Measurements from ENCODE around the gene BBS5. TPM values are rescaled to one million over a fixed set of nuclear protein-coding genes. Genes with fewer than 3 reads are reported as not detected.
"Not testable (repeated sequence)": the region's sequence is repeated elsewhere in the genome, so short reads cannot be mapped to it uniquely, and the experiment has no call there.

The BBS5 gene
- total RNA-seq, 2 donors from 2014 or later: 2.0 to 3.5 TPM

DNA sequence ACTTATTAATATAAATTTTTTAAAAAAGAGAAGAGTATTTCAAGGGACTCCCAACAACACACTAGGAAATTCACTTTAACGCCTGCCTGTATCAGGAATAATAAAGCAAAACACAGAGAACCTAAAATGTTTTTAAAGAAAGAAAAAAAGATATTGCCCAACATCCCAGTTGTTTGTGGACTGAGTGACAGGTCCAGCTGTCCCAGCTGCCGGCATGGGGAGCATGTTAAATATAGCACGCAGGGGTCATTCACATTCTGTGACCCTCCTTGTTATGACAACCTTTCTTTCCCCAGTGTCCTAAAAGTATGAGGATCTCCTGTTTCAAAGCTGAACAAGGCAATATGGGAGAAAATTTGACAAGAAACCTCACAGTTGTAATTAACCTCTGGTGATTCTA is 34.6 kb downstream of the BBS5 start:
- H3K9me3 Mint-ChIP-seq: no peaks in the 10 kb centered on the region
- no peak overlapping the region for H3K27ac Mint-ChIP-seq
- DNase-seq (ENCODE audit: low spot score in 2 of 2): no peak
- H3K36me3 Mint-ChIP-seq: no peaks in the 10 kb centered on the region
- no peak for ATAC-seq

DNA sequence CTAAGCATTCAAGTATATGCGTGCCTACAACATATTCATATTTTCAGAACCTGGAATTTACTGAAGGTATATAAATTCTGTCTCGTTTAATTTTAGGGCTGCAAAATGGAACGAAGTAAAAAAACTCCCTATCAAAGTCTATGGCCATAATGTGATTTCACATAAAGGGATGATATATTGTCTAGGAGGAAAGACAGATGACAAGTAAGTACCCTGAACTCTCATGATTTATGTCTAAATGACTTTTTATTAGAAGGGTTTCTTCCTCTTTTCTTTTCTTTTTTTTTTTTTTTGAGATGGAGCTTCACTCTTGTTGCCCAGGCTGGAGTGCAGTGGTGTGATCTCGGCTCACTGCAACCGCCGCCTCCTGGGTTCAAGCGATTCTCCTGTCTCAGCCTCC is 35.5 kb downstream of the BBS5 start:
- ATAC-seq; H3K9me3 Mint-ChIP-seq; H3K36me3 Mint-ChIP-seq; H3K27ac Mint-ChIP-seq; DNase-seq (ENCODE audit: low spot score in 2 of 2): not testable (repeated sequence)

DNA sequence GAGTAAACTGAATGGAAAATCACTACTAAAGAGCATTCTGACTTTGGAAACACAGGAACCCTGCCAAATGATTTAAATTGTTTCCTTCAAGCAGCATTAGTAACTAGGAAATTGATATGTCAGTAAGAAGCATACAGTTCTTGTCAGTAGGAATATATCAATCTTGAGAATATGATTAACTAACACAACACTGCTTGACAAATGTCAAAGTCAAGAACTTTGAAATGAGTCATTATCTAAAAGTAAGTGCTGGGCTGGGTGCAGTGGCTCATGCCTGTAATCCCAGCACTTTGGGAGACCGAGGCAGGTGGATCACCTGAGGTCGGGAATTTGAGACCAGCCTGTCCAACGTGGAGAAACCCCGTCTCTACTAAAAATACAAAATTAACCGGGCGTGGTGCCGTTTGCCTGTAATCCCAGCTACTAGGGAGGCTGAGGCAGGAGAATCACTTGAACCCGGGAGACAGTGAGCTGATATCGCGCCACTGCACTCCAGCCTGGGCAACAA is 37.2 kb downstream of the BBS5 start:
- H3K9me3 Mint-ChIP-seq; H3K27ac Mint-ChIP-seq; DNase-seq (ENCODE audit: low spot score in 2 of 2); H3K36me3 Mint-ChIP-seq; ATAC-seq: not testable (repeated sequence)

DNA sequence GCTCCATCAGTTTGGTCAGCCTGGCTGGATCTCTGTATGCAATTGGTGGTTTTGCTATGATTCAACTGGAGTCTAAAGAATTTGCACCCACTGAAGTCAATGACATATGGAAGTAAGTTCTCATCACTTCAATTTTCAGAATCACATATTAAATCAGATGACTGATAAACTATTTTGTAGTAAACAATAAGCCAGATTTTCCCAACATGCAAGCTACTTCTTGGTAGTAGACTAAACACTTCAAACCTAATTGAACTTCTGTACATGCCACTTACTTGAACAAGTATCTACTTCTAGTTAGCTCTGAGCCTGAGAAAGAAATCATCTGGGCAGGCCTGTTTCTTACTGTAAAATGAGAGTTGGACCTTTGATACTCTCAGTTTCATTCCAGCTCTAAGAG is 41.6 kb downstream of the BBS5 start:
- ATAC-seq (no peak), DNase-seq (ENCODE audit: low spot score in 2 of 2) (no peak)
- Mint-ChIP-seq H3K27ac (no peak overlapping the region), H3K36me3 (no peaks in the 10 kb centered on the region), H3K9me3 (no peaks in the 10 kb centered on the region)

DNA sequence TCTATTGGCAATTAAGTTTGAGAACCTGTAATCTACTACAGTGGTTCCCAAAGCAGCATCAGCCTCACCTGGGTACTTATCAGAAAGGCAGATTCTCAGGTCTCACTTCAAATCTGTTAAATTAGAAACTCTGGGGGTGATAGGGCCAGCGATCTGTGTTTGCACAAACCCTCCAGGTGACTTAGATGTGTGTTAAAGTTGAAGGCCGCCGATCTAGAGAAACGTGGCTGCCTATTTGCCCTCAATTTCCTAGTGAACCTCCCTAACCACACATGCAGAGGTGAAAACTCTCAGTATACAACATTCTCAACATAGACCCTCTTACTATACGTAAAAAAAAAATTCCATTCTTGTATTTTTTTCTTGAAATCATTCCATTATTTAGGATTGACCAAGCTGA is 44.4 kb downstream of the BBS5 start:
- no peak for ATAC-seq
- H3K27ac Mint-ChIP-seq: no peak overlapping the region

DNA sequence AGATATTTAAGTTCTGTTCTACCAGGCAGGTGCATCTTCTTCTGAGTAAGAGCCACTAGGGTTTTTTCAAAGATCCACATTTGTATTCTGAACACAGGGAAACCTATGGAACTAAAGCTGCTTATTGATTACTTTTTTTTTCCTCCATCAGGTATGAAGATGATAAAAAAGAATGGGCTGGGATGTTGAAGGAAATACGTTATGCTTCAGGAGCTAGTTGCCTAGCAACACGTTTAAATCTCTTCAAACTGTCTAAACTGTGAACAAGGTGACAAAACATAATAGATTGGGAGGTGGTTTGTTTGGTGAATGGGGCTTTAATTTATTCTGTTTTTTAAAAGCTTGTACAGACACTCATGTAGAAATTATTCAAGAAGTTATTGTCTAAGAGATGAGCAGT is 46.1 kb downstream of the BBS5 start:
- DNase-seq (ENCODE audit: low spot score in 2 of 2) (no peak), ATAC-seq (no peak)
- Mint-ChIP-seq H3K9me3 (no peaks in the 10 kb centered on the region), H3K27ac (no peak overlapping the region), H3K36me3 (no peaks in the 10 kb centered on the region)

More for the DNA sequence above, 44.4 kb downstream of the BBS5 start:
- Mint-ChIP-seq H3K9me3 (no peaks in the 10 kb centered on the region), H3K36me3 (no peaks in the 10 kb centered on the region)
- DNase-seq (ENCODE audit: low spot score in 2 of 2): no peak

DNA sequence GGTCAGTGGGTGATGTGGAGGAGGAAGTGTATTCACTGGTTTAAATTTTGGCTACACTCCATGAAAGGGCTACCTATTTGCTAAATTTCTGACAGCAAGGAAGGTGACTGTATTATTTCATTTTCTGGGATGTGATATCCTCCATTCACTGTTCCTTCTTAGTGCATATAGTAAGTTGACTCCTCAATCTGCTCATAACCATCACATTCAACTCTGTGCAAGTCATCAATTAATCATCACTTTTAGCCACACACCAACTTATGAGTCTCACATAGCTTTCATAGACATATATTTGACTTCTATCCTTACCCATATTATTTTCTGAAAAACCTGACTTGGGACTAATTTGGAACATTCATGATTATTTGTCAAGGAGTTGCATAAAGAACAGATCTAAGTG is 47.2 kb downstream of the BBS5 start:
- ATAC-seq: no peak
- no peak for DNase-seq (ENCODE audit: low spot score in 2 of 2)
- Mint-ChIP-seq H3K9me3 (no peaks in the 10 kb centered on the region), H3K36me3 (no peaks in the 10 kb centered on the region), H3K27ac (no peak overlapping the region)

DNA sequence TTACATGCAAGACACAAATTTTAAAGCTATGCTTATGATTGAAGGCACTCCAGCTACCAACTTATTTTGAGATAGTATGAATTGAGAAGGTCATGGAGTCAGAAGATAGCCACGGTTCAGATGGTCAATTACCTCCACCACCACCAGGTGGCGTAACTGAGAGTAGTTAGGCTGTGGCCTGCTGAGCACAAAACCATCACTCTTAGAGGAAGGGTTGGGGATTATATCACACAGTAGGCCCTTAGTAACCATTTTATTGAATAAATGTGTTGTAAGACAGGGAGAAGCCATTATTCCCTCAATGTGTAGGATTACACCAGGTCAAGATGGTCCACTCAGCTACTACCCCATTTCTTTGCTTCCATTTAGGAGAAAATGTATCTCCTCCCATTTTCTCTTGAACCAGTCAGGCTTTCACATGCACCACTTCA is 49.0 kb downstream of the BBS5 start:
- peak; percentile 78 to 90 for ATAC-seq
- H3K9me3 Mint-ChIP-seq: no peaks in the 10 kb centered on the region
- no peaks in the 10 kb centered on the region for H3K36me3 Mint-ChIP-seq
- no peak overlapping the region for H3K27ac Mint-ChIP-seq
- peak; percentile 61 to 83 for DNase-seq (ENCODE audit: low spot score in 2 of 2)

DNA sequence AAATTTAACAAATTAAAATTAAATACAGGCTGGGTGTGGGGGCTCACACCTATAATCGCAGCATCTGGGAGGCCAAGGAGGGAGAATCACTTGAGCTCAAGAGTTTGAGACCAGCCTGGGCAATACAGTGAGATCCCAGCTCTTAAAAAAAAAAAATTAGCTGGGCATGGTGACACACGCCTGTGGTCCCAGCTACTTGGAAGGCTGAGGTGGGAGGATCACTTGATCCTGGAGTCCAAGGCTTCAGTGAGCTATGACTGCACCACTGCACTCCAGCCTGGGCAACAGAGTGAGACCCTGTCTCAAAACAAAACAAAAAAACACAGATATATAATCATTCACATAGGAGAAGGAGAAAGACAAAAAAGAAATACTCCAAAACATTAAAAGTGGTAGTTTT is 60.2 kb downstream of the BBS5 start:
- H3K36me3 Mint-ChIP-seq; DNase-seq (ENCODE audit: low spot score in 2 of 2); H3K9me3 Mint-ChIP-seq; ATAC-seq: not testable (repeated sequence)
- peak overlapping the region in 1 of 2 donors; percentile 88 for H3K27ac Mint-ChIP-seq

DNA sequence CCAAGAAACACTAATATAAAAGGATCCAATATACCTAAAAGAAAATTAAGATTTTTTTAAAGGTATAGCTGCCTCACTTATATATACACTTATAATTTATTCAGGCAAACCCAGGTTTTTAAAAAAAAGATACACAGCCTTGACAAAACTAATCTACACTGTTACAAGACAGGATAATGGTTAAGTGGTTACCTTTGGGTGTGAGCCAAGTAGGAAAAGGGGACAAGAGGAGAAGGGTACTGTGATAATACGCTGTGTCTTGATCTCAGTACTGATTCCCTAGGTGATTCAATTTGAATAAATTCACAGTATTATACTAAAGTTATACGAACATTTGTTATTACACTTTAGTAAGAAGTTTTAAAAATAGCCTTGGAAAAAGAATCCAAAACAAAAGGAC is 60.9 kb downstream of the BBS5 start:
- DNase-seq (ENCODE audit: low spot score in 2 of 2) (no peak), ATAC-seq (no peak)
- H3K27ac Mint-ChIP-seq: no peak overlapping the region
- H3K9me3 Mint-ChIP-seq: no peaks in the 10 kb centered on the region
- H3K36me3 Mint-ChIP-seq: no peaks in the 10 kb centered on the region

DNA sequence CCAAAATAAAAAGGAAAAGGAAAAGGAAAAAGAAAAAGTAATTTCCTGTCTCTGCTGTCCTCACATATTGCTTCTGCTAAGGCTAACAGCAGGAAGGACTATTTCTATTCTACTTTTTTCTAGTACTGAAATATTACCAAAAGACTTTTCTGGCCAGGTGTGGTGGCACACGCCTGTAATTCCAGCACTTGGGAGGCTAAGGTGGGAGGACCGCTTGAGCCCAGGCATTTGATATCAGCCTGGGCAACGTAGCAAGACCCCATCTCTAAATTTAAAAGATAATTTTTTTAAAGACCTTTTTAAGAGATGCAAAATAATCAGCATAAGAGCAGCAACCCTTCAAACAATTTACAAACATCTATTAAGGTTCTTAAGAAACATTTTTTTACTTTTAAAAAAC is 63.1 kb downstream of the BBS5 start:
- no peak for ATAC-seq
- Mint-ChIP-seq H3K36me3 (no peaks in the 10 kb centered on the region), H3K27ac (no peak overlapping the region), H3K9me3 (no peaks in the 10 kb centered on the region)
- DNase-seq (ENCODE audit: low spot score in 2 of 2): no peak

DNA sequence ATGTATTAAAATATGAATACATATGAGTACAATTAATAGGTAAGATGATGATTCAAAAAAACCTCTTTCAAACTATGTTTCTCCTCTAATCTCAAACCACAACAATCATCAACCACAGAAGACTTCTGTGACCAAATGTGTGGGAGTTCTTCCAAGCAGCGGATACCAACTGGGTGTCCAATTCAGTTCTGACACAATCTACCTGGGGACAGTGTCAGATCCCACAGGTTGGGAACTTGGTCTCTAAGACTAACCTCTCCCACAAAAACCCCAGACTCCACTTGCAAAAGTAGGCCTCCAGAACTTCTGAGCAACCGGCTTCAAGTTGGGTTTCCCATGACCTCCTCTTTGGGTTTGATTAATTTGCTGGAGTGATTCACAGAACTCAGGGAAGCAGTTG is 67.5 kb downstream of the BBS5 start:
- no peaks in the 10 kb centered on the region for H3K9me3 Mint-ChIP-seq
- DNase-seq (ENCODE audit: low spot score in 2 of 2) (no peak), ATAC-seq (peak; percentile 41 to 58)
- no peaks in the 10 kb centered on the region for H3K36me3 Mint-ChIP-seq
- no peak overlapping the region for H3K27ac Mint-ChIP-seq

Other genes starting within 250 kb of the BBS5 start
- gene LRP2, start 117.0 kb upstream of the BBS5 start, total RNA-seq: 1 to 10 TPM in 1 of 2 donors, under 1 TPM in 1; 0.02 to 2.6 TPM
- not detected for gene KLHL41, start 30.2 kb downstream of the BBS5 start, total RNA-seq
- 10 to 100 TPM; 30.4 to 63.3 TPM for gene FASTKD1, start 94.4 kb downstream of the BBS5 start, total RNA-seq
- gene PPIG, start 104.9 kb downstream of the BBS5 start, total RNA-seq: 10 to 100 TPM; 55.3 to 76.8 TPM
- gene CFAP210, start 214.9 kb downstream of the BBS5 start, total RNA-seq: not detected
- 1 to 10 TPM; 1.4 to 3.4 TPM for gene PHOSPHO2, start 215.0 kb downstream of the BBS5 start, total RNA-seq

Measured in activated naive CD4-positive, alpha-beta T cell treated with anti-CD3 and anti-CD28 coated beads, Interleukin-2, amount 50 U/mL, for 72 hours (primary cell).